GM19328 (cell line): ENCODE data around the gene TRMT11.

Experiments used
- ATAC-seq: cut with Tn5 transposase; IDR thresholded peaks from one replicate; pipeline ENCODE4 v1.9.1; 2021; ENCODE audit warnings: mild to moderate bottlenecking, moderate library complexity; ENCODE audit not compliant: unreplicated experiment

The TRMT11 gene

DNA sequence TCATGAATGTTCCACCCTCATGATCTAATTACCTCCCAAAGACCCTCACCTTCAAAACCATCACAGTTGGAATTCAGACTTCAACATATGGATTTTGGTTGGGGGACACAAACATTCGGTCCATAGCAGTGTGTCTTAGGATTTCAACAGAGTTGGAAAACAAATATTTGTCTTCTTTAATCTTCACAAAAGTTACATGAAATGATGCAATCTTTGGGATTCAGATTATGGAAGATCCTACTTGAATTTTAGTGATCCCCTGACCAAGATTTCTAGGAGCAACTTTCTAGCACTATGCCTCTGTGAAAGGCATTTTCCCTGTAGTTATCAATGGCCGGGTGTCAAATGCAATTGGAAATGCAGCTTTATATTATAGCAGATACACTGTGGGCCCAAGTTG, 86.5 kb downstream of the TRMT11 start:
- no peak for ATAC-seq

GRCh38 chr6:126075335-126076071, 89.2 kb downstream of the TRMT11 start:
- no peak for ATAC-seq

GRCh38 chr6:126076992-126077664, 90.8 kb downstream of the TRMT11 start:
- no peak for ATAC-seq

GRCh38 chr6:126077810-126078776, 91.8 kb downstream of the TRMT11 start:
- no peak for ATAC-seq

GRCh38 chr6:126083875-126084274, 97.5 kb downstream of the TRMT11 start:
- no peak for ATAC-seq

GRCh38 chr6:126086560-126086959, 100.2 kb downstream of the TRMT11 start:
- no peak for ATAC-seq
